SK-MEL-5 (cell line): ENCODE data around the gene ZCCHC9. TPM values are rescaled to one million over a fixed set of nuclear protein-coding genes. Genes with fewer than 3 reads are reported as not detected.
"Not testable (repeated sequence)": the region's sequence is repeated elsewhere in the genome, so short reads cannot be mapped to it uniquely, and the experiment has no call there.

Experiments used
- DNase-seq: peaks from one replicate; pipeline ENCODE4 v3.0.0-alpha.2; 2016; ENCODE audit warnings: low read depth, low spot score
- in situ Hi-C: cut with HindIII; loops from 2 replicates; pipeline ENCODE4 v1.10.0; 2016; ENCODE audit warnings: low sequenced_read_pairs, high pct_unique_total_duplicates, low pct_unique_long_range_greater_than_20kb
- polyA plus RNA-seq, 2 experiments: library from polyadenylated mRNA; depleted of rRNA; stranded (reverse); fragments of >200 nt; gene quantifications; 2 replicates each; pipeline ENCODE4 v1.2.3, GENCODE V29; 2015
- total RNA-seq: library from RNA; depleted of rRNA; stranded (reverse); fragments of >200 nt; shearing (Covaris generic); gene quantifications from 2 replicates; pipeline ENCODE4 v1.2.3, GENCODE V29; 2014; rRNA removed

The ZCCHC9 gene, protein sequence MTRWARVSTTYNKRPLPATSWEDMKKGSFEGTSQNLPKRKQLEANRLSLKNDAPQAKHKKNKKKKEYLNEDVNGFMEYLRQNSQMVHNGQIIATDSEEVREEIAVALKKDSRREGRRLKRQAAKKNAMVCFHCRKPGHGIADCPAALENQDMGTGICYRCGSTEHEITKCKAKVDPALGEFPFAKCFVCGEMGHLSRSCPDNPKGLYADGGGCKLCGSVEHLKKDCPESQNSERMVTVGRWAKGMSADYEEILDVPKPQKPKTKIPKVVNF
- 78.6 and 83.4 TPM in 2 replicates for total RNA-seq
- 45.4 and 47.2 TPM in 2 replicates for polyA plus RNA-seq (2015; cell fraction: cytosol; rRNA removed)
- 95.6 and 112 TPM in 2 replicates for polyA plus RNA-seq (2015; cell fraction: nucleus; rRNA removed)

DNA sequence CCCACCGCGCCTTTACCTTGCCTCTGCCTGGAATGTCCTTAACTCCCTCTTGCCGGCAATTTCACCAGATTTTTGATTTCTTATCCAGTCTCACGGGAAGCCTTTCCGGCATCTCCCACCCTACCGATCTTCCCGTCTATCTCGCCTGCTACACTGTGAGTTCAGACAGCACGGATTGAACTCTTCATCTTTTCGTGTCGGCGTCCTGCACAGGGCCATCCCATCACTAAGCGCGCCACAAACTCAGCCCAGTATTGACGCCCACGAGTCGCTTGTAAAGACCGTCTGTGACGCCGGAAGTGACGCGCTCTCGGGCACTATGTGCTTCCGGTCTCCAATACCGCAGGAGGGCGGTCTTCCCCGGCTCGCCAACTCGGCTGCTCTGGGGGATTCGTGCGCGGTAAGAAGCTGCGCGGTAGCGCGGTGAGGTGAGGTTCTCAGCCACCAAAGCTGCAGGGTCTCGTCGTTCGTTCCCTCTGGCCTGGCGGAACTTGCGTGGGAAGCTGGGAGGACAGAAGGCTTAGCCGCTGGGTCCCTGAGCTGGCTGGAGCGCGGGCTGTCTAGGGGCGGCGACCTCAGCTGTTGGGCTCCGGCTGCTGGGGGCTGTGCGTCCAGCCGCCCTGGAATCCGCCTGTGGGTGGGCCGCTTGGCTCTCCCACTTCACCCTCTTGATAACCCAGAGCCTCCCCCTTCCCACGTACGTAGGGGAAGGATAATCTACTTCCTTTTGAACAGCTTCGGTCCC lies at the start of gene ZCCHC9:
ZCCHC9 (plus strand) TSS at position 317 of the 745 bp plus-strand sequence. CDS start 3,171 bp downstream, outside the sequence.
- in situ Hi-C loops: no loop called here
- DNase-seq: peak; percentile 97

DNA sequence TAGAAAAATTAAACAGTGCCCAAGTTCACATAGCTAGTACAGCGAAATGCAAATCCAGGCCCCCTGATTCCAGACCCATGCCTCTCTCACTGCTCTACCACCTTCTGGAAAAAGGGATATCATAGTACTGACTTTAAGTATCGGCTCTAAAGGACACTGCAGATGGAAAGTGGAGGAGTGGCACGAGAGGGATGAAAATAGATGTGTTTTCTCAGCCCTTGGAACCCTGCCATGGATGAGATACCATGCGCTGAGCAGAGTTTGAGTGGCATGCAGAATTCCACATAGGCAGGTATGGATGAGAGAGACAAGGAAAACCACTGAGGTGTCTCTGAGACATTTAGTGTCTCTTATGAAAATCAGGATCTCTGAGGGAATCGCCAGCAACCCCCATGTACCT lies 49.5 kb upstream of the ZCCHC9 start:
- no peak for DNase-seq
- in situ Hi-C loops: no loop called here

DNA sequence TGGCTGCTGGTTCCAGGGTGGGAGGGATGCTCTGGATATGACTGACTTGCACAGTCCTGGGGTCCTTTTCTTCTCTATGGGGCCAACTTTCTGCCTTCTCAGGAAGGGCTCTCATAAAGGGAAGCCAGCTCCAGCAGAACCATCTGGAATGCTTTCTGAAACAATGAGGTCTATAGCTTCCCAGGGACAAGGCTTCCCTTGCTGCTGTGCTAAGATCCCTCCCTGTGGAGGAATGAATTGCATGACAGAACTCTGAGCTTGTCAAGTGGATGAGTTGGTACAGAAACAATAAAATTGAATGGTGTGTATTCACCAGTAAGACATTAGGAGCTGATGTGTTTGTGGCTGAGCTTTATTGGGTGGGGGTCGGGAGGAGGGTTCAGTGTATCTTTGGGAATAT lies 48.5 kb upstream of the ZCCHC9 start:
- in situ Hi-C loops: no loop called here
- DNase-seq: no peak

DNA sequence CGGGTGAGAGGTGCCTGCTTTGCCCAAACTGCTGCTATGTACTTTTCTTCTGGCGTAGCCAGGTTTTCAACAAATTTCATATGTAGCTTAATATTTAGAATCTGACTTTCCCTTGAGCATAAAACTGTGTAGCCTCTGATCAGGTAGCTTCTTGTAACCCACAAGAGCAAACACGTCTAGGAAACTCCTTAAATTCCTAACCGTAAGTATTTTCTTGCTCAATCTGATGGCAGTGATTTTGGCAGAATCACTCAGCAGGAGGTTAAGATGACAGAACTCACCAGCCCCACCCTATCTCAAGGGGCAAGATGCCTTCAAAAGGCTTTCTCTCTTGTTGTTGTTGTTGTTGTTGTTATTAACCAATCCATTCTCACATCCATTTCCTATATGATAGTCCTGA lies 47.5 kb upstream of the ZCCHC9 start:
- no peak for DNase-seq
- in situ Hi-C loops: no loop called here

DNA sequence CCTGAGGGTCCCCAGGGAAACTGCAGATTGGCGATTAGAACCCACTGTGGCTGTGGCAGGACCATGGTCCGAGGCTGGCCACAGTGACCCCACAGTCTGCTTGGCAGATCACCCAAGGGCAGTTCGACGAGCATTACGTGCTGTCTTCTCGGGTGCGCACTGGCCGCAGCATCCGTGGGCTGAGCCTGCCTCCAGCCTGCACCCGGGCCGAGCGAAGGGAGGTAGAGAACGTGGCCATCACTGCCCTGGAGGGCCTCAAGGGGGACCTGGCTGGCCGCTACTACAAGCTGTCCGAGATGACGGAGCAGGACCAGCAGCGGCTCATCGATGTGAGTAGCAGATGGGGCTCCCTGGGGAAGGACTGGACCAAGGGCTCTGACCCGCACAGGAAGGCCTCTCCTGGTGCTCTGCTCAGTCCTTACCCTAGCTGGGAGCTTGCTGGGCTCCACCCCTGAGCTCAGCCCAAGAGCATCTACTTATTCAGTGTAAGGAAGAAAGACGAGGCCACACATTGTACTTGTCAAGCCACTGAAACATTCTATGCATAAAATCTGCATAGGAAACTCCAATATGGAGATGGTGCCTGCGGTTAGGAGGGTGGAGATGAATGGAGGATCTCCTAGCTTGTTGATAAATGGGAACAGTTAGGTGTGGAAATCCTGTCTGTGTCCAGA lies 46.4 kb upstream of the ZCCHC9 start:
- DNase-seq: no peak
- in situ Hi-C loops: no loop called here

DNA sequence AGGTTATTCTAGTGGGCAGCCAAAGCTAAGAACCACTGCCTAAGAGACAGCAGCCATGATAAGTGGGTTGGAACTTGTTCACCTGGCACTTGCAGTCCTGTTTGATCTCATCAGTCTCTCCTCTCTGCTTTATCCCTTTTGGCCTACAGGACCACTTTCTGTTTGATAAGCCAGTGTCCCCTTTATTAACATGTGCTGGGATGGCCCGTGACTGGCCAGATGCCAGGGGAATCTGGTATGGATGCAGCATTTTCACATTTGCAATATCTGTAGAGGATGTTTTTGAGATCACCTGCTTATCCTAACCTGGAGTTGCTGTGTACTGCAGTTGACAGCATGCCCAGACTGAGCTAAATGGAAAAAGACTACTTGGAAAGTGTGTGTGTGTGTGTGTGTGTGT lies 44.6 kb upstream of the ZCCHC9 start:
- in situ Hi-C loops: no loop called here
- no peak for DNase-seq

DNA sequence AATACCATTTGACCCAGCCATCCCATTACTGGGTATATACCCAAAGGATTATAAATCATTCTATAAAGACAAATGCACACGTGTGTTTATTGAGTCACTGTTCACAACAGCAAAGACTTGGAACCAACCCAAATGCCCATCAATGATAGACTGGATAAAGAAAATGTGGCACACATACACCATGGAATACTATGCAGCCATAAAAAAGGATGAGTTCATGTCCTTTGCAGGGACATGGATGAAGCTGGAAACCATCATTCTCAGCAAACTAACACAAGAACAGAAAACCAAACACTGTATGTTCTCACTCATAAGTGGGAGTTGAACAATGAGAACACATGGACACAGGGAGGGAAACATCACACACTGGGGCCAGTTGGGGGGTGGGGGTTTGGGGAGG lies 38.6 kb upstream of the ZCCHC9 start:
- in situ Hi-C loops, DNase-seq: not testable (repeated sequence)

DNA sequence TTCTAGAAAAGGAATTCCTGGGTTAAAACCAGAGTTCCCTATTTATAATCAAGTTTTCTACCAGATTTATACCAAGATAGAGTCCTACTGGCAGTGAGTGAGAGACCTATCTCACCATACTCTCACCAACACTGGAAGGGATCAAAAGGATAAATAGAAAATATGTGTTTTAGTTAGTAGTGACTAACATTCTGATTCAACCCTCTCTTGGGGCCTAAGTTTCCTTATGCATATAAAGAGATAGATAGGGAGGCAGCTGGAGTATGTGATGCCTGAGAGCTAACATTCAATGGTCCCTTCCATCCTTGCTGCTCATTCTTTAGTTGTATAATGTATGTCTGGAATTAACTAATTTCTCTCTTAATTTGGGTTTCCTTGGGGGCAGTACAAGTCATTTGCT lies 36.3 kb upstream of the ZCCHC9 start:
- in situ Hi-C loops: no loop called here
- DNase-seq: no peak

DNA sequence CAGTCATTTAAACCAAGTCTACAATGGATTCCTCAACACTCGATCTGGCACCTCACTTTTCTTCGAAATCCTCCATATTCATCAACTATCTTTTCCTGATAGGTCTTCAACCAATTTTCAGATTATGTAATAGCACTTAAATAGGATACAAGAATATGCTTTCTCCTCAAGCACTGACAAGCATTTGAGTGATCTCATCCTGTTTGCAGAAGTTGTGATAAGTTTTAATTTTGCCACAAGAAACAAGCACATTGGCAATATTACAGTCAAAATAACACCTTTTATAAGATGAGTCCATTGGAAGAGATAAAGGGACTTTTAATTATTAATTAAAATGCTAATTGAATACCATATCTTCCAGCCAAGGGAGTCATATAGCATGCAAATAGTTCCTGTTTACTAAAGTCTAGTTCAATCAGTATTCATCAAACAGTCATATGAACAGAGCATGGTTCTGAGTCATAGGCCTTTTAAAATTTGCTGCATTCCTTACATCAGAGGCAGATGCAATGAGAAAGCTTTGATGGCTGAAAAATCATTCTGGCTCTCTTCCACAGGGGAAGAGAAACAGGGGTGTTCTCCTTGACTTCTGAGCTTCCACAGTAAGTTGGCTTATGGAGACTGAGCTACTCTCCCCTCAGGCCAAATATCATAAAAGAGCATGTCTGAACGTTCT lies 32.7 kb upstream of the ZCCHC9 start:
- in situ Hi-C loops: no loop called here
- peak; percentile 93 for DNase-seq

DNA sequence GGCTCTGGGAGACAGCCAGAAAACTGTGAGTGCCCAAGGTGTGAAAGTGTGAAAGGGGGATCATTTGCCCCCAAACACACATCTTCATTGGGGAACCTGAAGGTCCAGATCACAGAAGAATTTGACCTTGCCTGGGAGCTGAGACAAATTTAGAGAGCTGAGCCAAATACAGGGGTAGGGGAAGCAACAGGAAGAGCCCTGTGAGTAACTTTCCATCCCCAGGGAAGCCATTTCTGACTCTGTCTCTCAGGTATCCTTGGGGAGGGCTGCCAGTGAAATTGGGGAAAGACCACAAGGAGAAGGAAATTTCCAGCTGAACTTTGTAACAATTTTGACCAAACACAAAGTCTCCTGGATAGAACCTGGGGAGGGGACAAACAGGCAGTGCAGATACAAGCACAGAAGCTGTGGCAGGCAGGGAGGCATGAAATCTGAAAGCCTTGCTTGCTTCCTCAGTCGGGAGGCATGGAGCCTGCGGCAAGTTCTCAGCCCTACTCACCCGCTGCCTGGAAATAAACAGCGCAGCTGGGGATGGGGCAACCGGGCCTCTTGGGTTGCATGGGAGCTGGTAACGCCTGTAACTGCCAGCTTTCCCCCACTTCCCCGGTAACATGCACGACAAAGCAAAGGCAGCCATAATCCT lies 31.5 kb upstream of the ZCCHC9 start:
- peak; percentile 17 for DNase-seq
- in situ Hi-C loops: no loop called here

DNA sequence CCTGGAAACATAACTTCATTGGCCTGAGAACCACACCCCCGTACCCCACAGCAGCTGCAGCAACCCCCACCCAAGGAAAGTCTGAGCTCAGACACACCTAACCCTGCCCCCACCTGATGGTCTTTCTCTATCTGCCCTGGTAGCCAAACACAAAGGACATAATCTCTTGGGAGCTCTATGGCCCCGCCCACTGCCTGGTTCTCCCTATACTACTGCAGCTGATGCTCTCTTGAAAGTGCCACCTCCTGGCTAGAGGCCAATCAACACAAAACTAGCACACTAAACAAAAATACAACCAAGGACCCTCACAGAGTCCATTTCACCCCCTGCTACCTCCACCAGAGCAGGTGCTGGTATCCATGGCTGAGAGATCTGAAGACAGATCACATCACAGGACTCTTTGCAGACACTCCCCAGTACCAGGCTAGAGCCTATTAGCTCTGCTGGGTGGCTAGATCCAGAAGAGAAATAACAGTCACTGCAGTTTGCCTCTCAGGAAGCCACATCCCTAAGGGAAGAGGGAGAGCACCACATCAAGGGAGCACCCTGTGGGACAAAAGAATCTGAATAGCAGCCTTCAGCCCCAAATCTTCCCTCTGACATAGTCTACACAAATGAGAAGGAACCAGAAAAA lies 30.9 kb upstream of the ZCCHC9 start:
- in situ Hi-C loops: not testable (repeated sequence)
- DNase-seq: peak; percentile 50

DNA sequence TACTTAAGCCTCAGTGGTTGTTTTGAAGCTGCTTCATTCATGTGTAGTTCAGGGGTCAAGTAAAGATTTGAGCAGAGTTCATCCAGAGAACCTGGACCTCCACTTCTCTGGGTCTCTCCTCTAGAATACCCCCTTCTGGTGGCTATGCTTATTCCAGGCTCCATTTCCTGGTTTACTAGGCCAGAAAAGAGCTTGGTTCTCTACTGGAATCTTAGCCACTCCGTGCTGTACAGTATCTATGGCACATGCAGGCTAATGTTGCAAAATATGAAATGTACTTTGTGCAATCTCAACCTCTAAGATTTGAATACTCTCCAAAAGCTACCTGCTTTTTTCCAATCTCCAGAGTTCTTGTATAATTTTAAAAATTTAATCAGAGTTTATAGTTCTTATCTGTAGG lies 17.4 kb upstream of the ZCCHC9 start:
- DNase-seq: no peak
- in situ Hi-C loops: no loop called here

DNA sequence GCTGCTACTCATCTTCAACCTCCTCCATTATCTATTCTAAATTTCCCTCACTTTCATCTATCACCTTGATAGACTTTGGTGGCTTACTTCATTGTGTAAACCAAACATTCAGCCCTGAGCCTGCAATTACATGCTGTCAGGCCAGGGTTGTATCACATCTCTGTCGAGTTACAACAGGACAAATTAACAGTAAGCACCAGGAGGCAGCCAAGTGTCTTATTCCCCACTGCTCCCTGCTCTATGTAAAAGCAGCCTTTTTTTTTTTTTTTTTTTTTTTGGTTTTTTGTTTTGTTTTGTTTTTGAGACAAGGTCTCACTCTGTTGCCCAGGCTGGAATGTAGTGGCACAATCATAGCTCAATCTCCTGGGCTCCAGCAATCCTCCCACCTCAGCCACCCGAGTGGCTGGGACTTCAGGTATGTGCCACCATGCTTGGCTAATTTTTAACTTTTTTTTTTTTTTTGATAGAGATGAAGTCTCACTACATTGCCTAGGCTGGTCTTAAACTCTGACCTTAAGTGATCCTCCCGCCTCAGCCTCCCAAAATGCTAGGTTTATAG lies 15.2 kb upstream of the ZCCHC9 start:
- DNase-seq: peak; percentile 26
- in situ Hi-C loops: no loop called here

DNA sequence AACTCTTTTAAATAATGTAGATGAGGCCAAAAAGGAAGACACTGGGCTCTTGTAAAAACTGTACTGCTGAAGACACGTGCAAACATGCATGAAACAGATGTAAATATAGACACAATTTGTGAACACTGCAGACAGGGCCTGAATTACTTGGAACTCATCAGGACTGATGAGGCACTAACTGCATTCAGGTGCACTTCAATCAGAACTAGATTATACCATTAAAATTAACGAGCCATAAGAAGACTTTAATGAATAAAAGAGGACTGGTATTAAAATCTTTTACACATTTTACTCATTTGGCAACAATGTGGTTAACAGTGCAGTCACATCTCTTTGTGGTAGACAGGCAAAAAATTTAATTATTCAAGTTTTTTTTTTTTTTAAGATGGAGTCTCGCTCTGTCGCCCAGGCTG lies 13.4 kb upstream of the ZCCHC9 start:
- in situ Hi-C loops: no loop called here
- no peak for DNase-seq

DNA sequence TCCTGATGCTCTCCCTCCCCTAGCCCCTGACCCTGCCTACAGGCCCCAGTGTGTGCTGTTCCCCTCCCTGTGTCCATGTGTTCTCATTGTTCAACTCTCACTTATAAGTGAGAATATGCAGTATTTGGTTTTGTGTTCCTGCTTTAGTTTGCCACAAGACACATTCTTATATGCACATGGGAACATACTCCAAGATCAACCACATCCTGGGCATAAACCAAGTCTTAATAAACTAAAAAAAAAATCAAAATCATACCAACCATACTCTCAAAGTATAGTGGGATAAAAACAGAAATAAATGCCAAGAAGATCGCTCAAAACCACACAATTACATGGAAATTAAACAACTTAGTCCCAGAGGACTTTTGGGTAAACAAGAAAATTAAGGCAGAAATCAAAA lies 11.2 kb upstream of the ZCCHC9 start:
- DNase-seq: no peak
- in situ Hi-C loops: no loop called here

DNA sequence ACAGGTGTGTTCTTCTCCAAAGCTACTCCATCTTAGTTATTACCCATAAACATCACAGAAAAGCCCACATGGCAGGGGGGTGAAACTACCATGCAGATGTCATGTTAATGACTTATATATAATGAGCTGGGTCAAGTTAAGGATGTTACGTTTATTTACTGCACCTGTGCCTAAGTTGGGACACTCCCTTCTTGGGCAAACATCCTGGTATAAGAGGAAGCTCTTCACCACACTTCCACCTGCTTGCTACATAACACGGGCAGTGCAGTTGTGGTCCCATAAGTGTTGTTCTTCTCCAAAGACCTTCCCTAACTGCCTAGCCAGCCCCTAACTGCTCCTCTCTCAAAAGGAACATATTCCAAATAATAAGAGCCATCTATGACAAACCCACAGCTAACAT lies 9.3 kb upstream of the ZCCHC9 start:
- DNase-seq: no peak
- in situ Hi-C loops: no loop called here

DNA sequence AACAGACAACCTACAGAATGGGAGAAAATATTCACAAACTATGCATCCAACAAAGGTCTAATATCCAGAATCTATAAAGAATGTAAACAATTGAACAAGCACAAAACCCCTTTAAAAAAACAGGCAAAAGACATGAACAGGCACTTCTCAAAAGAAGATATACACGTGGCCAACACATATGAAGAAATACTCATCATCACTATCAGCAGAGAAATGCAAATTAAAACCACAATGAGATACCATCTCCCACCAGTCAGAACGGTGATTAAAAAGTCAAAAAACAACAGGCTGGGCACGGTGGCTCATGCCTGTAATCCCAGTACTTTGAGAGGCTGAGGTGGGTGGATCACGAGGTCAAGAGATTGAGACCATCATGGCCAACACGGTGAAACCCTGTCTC lies 7.4 kb upstream of the ZCCHC9 start:
- DNase-seq, in situ Hi-C loops: not testable (repeated sequence)
